NCI-H226 (cell line): ENCODE measurements around the gene RBCK1.
A peak's percentile ranks its signal among the peaks of the same experiment; 100 is the strongest.
"Not testable (repeated sequence)": the region's sequence is repeated elsewhere in the genome, so short reads cannot be mapped to it uniquely, and the experiment has no call there.

ENCODE experiments used
- DNase-seq: peaks from one replicate; pipeline ENCODE4 v3.0.0-alpha.2; 2015

The RBCK1 gene

GRCh38 chr20:376089-376488 is 32.0 kb upstream of the RBCK1 start:
- no peak for DNase-seq

DNA sequence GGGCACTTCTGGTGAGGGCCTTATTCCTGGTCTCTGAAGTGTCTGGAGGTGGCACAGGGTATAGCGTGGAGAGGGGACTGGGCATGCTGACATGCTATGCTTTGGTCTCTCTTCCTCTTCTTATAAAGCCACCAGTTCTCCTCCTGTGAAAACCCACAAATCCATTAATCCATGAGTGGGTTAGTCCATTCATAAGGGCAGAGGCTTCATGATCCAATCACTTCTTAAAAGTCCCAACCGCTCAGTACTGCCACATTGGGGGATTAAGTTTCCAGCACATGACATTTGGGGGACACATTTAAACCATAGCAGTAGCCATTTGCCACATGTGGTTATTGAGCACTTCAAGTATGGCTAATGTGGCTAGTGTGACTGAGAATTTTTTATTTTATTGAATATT is 31.3 kb upstream of the RBCK1 start:
- DNase-seq = no peak

- DNase-seq = not testable (repeated sequence)
These were observed 30.5 kb upstream of the RBCK1 start for GRCh38 chr20:377578-377977.

DNA sequence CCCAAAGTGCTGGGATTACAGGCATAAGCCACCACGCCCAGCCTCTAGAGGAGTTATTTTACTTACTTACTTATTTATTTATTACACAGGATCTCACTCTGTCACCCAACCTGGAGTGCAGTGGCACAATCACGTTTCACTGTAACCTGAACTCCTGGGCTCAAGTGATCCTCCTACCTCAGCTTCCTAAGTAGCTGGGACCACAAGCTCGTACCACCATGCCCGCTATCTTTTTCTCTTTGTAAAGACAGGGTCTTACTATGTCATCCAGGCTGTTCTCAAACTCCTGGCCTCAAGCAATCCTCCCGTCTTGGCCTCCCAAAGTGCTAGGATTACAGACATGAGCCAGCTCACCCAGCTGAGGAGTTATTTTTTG is 29.1 kb upstream of the RBCK1 start:
- DNase-seq = no peak

DNA sequence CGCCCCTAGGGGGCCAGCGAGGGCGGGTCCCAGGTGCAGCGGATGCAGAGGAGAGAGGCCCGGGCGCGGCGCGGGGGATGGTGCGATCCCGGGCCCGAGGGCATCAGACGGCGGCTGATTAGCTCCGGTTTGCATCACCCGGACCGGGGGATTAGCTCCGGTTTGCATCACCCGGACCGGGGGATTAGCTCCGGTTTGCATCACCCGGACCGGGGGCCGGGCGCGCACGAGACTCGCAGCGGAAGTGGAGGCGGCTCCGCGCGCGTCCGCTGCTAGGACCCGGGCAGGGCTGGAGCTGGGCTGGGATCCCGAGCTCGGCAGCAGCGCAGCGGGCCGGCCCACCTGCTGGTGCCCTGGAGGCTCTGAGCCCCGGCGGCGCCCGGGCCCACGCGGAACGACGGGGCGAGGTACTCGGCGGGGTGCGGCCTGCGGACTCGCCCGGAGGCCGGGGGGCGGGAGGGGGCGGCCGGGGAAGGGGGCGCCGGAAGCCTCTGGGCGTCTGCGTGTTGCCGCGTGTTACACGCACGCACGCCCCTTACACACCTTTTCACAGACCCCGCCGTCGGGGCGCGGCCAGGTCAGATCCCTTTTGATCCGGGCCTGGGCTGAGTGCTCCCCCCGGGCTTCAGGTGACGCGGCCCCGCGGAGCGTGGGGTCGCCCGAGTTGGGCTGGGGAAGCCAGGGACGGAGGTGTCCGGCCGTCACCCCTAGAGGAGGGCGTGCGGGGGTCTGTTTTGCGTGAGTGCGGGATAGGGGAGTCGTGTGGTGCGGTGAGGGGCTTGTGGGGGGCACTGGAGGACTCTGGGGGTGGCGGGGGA is 27.1 kb upstream of the RBCK1 start:
- peak; percentile 47 for DNase-seq

- DNase-seq = peak; percentile 41
These were observed 26.4 kb upstream of the RBCK1 start for GRCh38 chr20:381581-382290.

GRCh38 chr20:382291-383115 is 25.6 kb upstream of the RBCK1 start:
- DNase-seq = no peak

GRCh38 chr20:383889-384288 is 24.2 kb upstream of the RBCK1 start:
- DNase-seq = no peak

DNA sequence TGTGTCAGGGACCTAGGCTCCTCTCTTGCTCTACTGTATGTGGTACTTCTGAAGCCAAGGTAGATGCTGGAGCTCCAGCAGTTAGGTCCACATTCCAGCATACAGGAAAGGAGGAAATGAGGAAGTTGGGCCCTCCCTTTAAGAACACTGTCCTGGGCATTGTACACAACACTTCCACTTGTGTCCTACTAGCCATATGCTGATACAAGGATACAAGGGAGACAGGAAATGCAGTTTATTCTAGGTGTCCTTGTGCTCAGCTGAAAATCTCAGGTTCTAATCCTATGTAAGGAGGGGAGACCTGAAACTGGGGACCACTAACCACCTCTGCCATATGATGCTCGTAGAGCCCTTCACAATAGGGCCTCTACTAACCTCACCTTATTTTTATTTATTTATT is 23.4 kb upstream of the RBCK1 start:
- DNase-seq = no peak

DNA sequence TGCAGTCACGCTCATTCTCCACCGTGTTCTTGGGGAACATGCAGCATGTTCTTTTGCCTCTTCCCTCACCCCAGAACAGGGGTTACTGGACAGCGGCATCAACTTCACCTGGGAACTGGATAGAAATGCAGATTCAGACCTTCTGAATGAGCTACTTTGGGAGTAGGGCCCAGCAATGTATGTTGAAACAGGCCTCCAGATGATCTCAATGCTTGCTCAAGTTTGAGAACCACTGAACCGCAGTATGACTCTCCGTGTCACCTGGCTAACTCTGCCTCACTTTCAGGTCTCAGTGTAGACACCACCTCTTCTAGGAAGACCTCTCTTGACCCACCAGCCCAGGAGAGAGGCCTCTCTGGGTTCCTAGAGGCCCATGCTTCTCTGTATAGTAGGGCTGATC is 22.7 kb upstream of the RBCK1 start:
- DNase-seq = no peak

DNA sequence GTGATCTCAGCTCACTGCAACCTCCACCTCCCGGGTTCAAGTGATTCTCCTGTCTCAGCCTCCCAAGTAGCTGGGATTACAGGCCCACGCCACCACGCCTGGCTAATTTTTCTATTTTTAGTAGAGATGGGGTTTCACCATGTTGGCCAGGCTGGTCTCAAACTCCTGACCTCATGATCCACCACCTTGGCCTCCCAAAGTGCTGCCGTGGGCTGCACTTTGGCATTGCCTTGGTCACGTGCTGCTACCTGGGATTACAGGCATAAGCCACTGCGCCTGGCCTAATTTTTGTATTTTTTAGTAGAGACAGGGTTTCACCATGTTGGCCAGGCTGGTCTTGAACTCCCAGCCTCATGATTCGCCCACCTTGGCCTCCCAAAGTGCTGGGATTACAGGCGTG is 21.5 kb upstream of the RBCK1 start:
- DNase-seq = not testable (repeated sequence)

DNA sequence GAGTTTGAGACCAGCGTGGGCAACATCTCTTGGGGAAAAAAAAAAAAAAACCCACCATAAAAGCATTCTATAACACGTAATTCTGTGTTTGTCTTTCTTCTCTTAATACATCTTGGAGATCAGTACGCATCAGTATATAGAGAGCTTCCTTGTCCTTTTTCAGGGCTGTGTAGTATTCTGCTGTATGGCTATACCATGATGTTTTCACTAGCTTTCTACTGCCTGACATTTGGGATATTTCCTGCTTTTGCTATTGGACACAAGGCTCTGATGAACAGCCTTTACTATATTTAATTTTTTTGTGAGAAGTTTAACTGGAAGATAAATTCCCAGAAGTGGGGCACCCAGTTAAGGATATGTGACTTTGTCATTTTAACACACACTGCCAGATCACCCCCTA is 20.6 kb upstream of the RBCK1 start:
- DNase-seq = no peak

DNA sequence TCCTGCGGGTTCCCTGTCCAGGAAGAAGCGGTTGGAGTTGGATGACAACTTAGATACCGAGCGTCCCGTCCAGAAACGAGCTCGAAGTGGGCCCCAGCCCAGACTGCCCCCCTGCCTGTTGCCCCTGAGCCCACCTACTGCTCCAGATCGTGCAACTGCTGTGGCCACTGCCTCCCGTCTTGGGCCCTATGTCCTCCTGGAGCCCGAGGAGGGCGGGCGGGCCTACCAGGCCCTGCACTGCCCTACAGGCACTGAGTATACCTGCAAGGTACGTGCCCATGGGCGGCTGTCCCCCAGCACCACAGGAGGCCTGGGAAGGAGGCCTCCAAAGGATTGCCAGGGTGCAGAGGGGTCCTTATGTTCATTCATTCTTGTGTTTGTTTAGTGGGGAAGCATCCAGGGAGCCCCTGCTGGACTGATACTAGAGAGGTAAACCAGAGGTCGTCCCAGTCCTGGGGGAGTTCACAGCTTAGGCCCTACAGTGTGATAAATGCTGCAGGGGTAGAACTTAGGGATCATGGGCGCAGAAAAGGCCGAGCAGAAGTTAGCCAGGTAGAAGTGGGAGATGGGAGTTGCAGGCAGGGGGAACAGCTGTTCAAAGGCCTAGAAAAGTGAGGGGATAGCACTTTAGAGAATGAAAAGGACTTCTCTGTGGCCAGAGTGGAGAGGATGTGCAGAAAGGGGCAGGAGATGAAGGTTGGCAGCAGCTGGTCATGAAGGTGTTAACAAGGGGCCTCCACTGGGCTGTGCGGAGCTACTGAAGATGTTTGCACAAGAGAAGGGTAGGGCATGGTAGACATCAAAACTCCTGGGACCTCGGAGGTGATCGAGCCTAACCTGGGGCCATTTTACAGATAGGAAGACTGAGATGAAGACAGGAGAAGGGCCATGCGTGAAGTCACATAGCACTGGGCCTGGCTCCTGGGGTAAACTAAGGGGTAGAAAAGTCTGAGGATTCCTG is 19.8 kb upstream of the RBCK1 start:
- DNase-seq = no peak

DNA sequence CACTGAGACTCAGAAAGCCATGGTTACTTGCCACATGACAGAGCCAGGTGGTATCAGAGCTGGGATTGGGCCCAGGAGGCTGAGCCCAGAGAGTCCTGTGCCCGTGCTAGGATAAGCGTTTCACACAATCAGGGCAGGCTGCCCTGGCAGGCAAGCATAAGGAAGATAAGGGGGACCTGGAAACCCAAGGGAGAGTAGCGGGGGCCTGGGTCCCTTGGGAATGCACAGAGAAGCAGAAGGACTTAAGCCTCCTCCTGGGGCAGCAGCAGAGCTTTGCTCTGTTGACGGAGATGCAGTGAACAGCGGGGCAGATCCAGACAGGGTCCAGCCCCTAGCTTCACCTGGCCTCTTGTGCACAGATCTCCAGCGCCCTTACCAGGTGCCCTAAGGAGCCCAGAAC is 18.9 kb upstream of the RBCK1 start:
- no peak for DNase-seq

GRCh38 chr20:391041-391711 is 16.9 kb upstream of the RBCK1 start:
- DNase-seq = no peak

DNA sequence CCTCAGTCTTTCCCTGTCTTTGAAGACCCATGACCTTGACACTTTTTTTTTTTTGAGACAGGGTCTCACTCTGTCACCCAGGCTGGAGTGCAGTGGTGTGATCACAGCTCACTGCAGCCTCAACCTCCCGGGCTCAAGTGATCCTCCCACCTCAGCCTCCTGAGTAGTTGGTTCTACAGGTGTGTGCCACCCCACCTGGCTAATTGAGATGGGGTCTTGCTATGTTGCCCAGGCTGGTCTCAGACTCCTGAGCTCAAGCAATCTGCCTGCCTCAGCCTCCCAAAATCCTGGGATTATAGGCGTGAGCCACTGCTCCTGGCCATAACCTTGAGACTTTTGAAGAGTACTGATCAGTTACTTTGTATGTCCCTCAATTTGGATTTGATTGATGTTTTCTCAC is 14.8 kb upstream of the RBCK1 start:
- DNase-seq = not testable (repeated sequence)

GRCh38 chr20:396252-396618 is 11.9 kb upstream of the RBCK1 start:
- no peak for DNase-seq

GRCh38 chr20:396619-397431 is 11.3 kb upstream of the RBCK1 start:
- no peak for DNase-seq

DNA sequence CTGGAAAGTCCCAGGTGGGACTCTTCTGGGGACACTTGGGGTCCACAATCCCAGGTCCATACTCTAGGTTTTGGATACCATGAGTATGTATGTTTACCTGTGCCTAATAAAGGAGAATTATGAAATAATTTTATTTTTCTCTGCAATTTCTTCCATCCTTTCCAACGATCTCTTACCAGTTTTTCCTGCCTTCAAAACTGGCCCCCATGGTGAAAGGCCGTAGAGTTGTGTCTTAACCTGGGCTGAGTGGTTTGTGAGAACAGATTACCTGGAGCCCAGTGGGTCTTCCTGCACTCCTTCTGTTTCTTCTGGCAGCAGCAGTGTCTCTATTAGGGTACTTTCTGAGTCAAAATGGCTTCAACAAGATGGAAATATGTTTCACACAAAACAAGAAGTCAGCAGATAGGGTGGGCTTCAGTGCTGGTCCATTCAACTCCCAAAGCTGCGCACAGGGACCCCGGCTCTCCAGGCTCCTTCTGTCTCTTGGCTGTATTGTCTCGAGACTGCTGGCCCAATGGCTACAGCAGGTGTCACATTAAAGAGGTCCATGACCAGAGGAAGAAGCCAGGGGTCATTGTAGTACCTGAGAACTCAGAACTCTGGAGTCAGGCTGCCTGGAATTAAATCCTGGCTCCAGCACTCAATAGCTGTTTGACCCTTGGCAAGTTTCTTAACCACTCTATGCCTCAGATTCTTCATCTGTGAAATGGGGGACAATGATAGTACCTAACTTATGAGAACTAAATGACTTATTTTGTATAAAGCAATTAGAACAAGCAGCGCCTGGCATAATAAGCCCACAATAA is 10.5 kb upstream of the RBCK1 start:
- DNase-seq = no peak

GRCh38 chr20:399182-399707 is 8.9 kb upstream of the RBCK1 start:
- no peak for DNase-seq
